ENCODE results near the gene SLC1A3.

Gene SLC1A3

DNA sequence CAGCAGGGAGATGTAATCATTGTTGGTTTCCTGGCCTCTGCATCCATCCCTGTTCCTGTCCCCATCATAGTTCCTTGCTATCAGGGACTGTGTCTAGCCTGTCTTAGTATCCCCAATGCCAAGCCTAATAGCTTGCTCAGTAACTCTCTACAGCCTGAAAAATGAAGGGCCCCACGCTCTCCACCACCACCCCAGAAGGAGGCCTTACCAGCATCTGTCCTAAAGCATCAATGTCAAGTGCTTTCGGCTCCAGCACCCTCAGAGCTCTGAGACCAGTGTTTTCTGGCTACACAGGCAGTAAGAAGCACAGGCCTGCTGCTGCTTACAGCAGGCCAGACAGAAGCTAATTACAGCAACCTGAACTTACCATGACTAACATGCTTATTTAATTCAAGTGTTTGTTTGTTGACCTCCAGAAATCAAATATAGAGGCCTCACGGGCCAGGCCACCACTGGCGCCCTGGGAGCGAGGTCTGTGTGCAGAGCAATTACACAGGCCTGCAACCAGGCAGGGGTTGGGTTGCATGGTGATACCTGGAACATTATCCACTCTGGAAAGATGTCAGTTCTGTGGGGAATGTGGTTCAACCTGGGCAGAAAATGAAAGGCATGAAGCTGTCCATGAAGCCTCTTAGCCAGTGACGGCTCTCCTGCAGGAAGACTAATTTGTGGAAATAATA, 124.3 kb downstream of the SLC1A3 start:
- Mint-ChIP-seq H3K4me1 (ENCODE audit: low read depth) (peaks cover 4% of the 10 kb centered on the region), H3K36me3 (ENCODE audit: low read depth) (no peaks in the 10 kb centered on the region), H3K9me3 (no peaks in the 10 kb centered on the region), H3K4me3 (no peak overlapping the region), H3K27ac (no peak overlapping the region), H3K27me3 (ENCODE audit: low read depth) (peaks cover 13% of the 10 kb centered on the region)

DNA sequence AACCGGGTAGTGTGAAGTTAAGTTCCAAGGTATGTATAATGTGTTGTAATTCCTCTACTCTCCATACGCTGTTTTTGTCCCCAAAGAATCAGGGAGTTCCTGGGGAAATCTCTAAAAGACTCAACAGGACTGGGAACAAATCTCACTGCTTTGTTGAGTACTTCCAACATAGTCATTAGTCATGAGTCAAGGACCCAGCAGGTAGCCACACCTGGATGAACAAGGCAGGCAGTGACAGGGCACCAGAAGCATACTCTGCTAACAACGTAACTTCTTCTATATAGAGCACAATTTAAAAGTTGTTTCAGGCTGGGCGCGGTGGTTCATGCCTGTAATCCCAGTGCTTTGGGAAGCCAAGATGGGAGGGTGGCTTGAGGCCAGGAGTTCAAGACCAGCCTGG, 126.8 kb downstream of the SLC1A3 start:
- Mint-ChIP-seq H3K4me1 (ENCODE audit: low read depth) (peaks cover 4% of the 10 kb centered on the region), H3K4me3 (no peak overlapping the region)

DNA sequence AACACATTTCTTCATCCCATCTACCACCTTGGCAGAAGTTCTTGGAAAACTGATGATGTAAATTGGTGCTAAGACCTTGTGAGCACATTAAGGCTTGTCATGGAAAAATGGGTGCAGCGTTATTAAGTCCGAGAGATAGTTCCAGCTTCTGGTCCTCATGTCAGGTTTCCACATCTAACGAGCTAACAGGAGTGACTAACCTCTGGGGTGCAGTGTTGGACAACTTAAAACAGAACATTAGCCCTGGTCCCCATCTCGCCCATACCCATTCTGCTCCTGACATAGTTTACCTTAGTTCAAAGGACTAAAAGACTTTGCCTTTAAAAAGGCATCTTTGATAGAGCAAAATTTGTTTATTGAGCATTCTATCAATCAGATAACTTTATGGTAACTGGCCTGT, 128.0 kb downstream of the SLC1A3 start:
- Mint-ChIP-seq H3K27me3 (ENCODE audit: low read depth) (peaks cover 10% of the 10 kb centered on the region), H3K4me1 (ENCODE audit: low read depth) (peaks cover 1% of the 10 kb centered on the region), H3K36me3 (ENCODE audit: low read depth) (no peaks in the 10 kb centered on the region), H3K4me3 (no peak overlapping the region), H3K27ac (no peak overlapping the region), H3K9me3 (no peaks in the 10 kb centered on the region)

More for the DNA sequence above, 126.8 kb downstream of the SLC1A3 start:
- Mint-ChIP-seq H3K36me3 (ENCODE audit: low read depth) (no peaks in the 10 kb centered on the region), H3K9me3 (no peaks in the 10 kb centered on the region), H3K27me3 (ENCODE audit: low read depth) (peaks cover 13% of the 10 kb centered on the region), H3K27ac (no peak overlapping the region)

DNA sequence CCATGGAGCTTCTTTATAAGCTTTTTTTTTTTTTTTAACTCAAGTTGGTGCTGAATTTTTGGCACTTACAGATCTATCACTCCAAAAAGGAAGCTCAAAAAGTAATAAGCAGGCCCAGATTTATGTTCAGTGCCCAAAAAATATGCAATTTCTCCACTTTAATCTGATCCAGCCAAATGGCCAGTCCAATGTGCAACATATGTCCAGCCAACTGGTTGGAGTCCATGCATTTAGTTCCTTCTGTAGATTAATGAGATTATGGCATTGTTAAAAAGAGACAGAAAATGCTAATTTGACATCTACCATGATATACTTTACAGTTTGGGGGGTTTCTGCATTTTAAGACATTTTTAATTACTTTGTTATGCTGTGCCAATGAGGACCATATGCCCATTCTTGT, 129.5 kb downstream of the SLC1A3 start:
- Mint-ChIP-seq H3K9me3 (no peaks in the 10 kb centered on the region), H3K27me3 (ENCODE audit: low read depth) (peaks cover 10% of the 10 kb centered on the region), H3K4me3 (no peak overlapping the region), H3K36me3 (ENCODE audit: low read depth) (no peaks in the 10 kb centered on the region), H3K4me1 (ENCODE audit: low read depth) (peaks cover 3% of the 10 kb centered on the region), H3K27ac (no peak overlapping the region)
